GM12878 (cell line): Measurements from ENCODE around the gene IER3. TPM values are rescaled to one million over a fixed set of nuclear protein-coding genes. Genes with fewer than 3 reads are reported as not detected.

ENCODE experiments used
- ATAC-seq: fragments of 200-7000 bp; cut with Tn5 transposase; 3 replicates; pipeline ENCODE4 v1.9.1; 2020; ENCODE audit warnings: mild to moderate bottlenecking, moderate library complexity
- BruUV-seq: library from RNA; stranded (reverse); fragments of 400-500 nt; replicated peaks from 2 replicates; lab custom pipeline; 2021; lab: Mats Ljungman, UMichigan
- CTCF ChIA-PET: fragments of 300-600 bp; sonication (Branson Sonifier 250); formaldehyde crosslinking; extraction: SDS; loops from one replicate; lab custom pipeline; 2021; ENCODE audit warnings: inconsistent platforms; lab: Yijun Ruan, JAX
- POLR2A ChIA-PET: fragments of 350-600 bp; formaldehyde crosslinking; extraction: SDS; loops from one replicate; lab custom pipeline; 2021; ENCODE audit warnings: inconsistent platforms; lab: Charles Lee
- RAD21 ChIA-PET: fragments of 300-600 bp; sonication (Branson Sonifier 250); formaldehyde crosslinking; loops from one replicate; lab custom pipeline; 2023; ENCODE audit warnings: antibody characterized with exemption; ENCODE audit not compliant: unreplicated experiment; lab: Charles Lee
- SMC1A ChIA-PET: fragments of 300-600 bp; sonication (Branson Sonifier 250); formaldehyde crosslinking; loops from one replicate; lab custom pipeline; 2023; ENCODE audit not compliant: unreplicated experiment, uncharacterized antibody; lab: Charles Lee
- DNase-seq: peaks from one replicate; pipeline ENCODE4 v3.0.0-alpha.2; 2011; ENCODE audit warnings: low read depth, low spot score
- FAIRE-seq: peaks from 3 replicates; lab custom pipeline; 2011; peaks lifted over from hg19 to GRCh38; lab: Jason Lieb, UNC
- H2AFZ ChIP-seq: 2 replicates; pipeline ENCODE4 v1.6.0; 2011; ENCODE audit warnings: low read depth, low read length, control low read depth; ENCODE audit not compliant: control insufficient read depth
- H3K27ac ChIP-seq: 2 replicates; pipeline ENCODE4 v1.5.1; 2011; ENCODE audit warnings: control low read depth; ENCODE audit not compliant: control insufficient read depth, insufficient read depth
- H3K27me3 ChIP-seq, 2 experiments: replicated peaks in 1 of 2; 2 replicates each; pipeline versions ENCODE4 v1.6.0 to v1.6.1; 2011; ENCODE audit warnings: low read length in 1 of 2; ENCODE audit not compliant: control insufficient read depth in 2 of 2, insufficient read depth in 2 of 2
- H3K36me3 ChIP-seq, 2 experiments: 2 replicates each; pipeline ENCODE4 v1.5.1; 2011; ENCODE audit warnings: low read length in 1 of 2; ENCODE audit not compliant: control insufficient read depth in 2 of 2, insufficient read depth in 2 of 2
- H3K4me1 ChIP-seq: 2 replicates; pipeline ENCODE4 v1.6.1; 2011; ENCODE audit warnings: mild to moderate bottlenecking, low read length, moderate library complexity, mixed read lengths; ENCODE audit not compliant: control insufficient read depth, insufficient read depth
- H3K4me2 ChIP-seq: 2 replicates; pipeline ENCODE4 v1.6.0; 2011; ENCODE audit warnings: control low read depth; ENCODE audit not compliant: control insufficient read depth, insufficient read depth
- H3K4me3 ChIP-seq: fragments of 200-600 bp; sonication (generic); 2 replicates; pipeline ENCODE4 v1.5.1; 2016
- H3K79me2 ChIP-seq: 2 replicates; pipeline ENCODE4 v1.6.0; 2011; ENCODE audit warnings: low read length; ENCODE audit not compliant: control insufficient read depth, insufficient read depth
- H3K9ac ChIP-seq: 2 replicates; pipeline ENCODE4 v1.8.0; 2011; ENCODE audit warnings: low read length, control low read depth, mixed read lengths; ENCODE audit not compliant: control insufficient read depth, insufficient read depth
- H3K9me3 ChIP-seq: replicated peaks from 3 replicates; pipeline ENCODE4 v1.5.1; 2011; ENCODE audit warnings: mild to moderate bottlenecking, low read length; ENCODE audit not compliant: control insufficient read depth, insufficient read depth
- H4K20me1 ChIP-seq: 2 replicates; pipeline ENCODE4 v1.6.0; 2011; ENCODE audit not compliant: control insufficient read depth, insufficient read depth
- ATF7 ChIP-seq: fragments of 450-650 bp; IDR thresholded peaks from 2 replicates; pipeline ENCODE4 v1.6.1; 2016; ENCODE audit warnings: low read depth, mild to moderate bottlenecking
- BRCA1 ChIP-seq: IDR thresholded peaks from 2 replicates; pipeline ENCODE4 v1.6.1; 2011; ENCODE audit warnings: low read depth, low read length, improper control_type of control experiment
- CREM ChIP-seq: IDR thresholded peaks from 2 replicates; pipeline ENCODE4 v1.6.1; 2014; ENCODE audit warnings: antibody characterized with exemption, low read depth
- DPF2 ChIP-seq: fragments of 450-650 bp; IDR thresholded peaks from 2 replicates; pipeline ENCODE4 v1.6.1; 2017; ENCODE audit warnings: mild to moderate bottlenecking
- EP300 ChIP-seq, 2 experiments: fragments of 150-350 bp in 1 of 2; IDR thresholded peaks; 2 replicates each; pipeline ENCODE4 v1.6.1; 2011 to 2012; ENCODE audit warnings: low read depth in 2 of 2, low read length in 2 of 2, borderline replicate concordance in 1 of 2, improper control_type of control experiment in 1 of 2, inconsistent platforms in 1 of 2; ENCODE audit not compliant: control insufficient read depth in 1 of 2
- GATAD2B ChIP-seq: fragments of 450-650 bp; conservative IDR thresholded peaks from 2 replicates; pipeline ENCODE4 v1.6.1; 2017; ENCODE audit warnings: low read depth, mild to moderate bottlenecking, moderate library complexity
- IKZF1 ChIP-seq: fragments of 450-650 bp; conservative IDR thresholded peaks from 2 replicates; pipeline ENCODE4 v1.6.1; 2017; ENCODE audit warnings: antibody characterized with exemption, mild to moderate bottlenecking
- JUNB ChIP-seq: IDR thresholded peaks from 2 replicates; pipeline ENCODE4 v1.6.1; 2016; ENCODE audit warnings: antibody characterized with exemption, mild to moderate bottlenecking
- NFYB ChIP-seq: IDR thresholded peaks from 2 replicates; pipeline ENCODE4 v1.6.1; 2011; ENCODE audit warnings: low read depth, mild to moderate bottlenecking, low read length, improper control_type of control experiment, moderate library complexity; ENCODE audit not compliant: insufficient read depth
- POLR2A ChIP-seq: IDR thresholded peaks from 2 replicates; pipeline ENCODE4 v1.6.1; 2011; ENCODE audit warnings: low read depth, mild to moderate bottlenecking, low read length
- RUNX3 ChIP-seq: IDR thresholded peaks from 2 replicates; pipeline ENCODE4 v1.6.1; 2012; ENCODE audit warnings: low read length, inconsistent platforms
- SIN3A ChIP-seq: IDR thresholded peaks from 2 replicates; pipeline ENCODE4 v1.6.1; 2012; ENCODE audit warnings: low read depth, low read length, improper control_type of control experiment
- SPI1 ChIP-seq: IDR thresholded peaks from 2 replicates; pipeline ENCODE4 v1.6.1; 2011; ENCODE audit warnings: low read depth, mild to moderate bottlenecking, low read length, moderate library complexity, borderline replicate concordance; ENCODE audit not compliant: insufficient read depth
- ZNF24 ChIP-seq: fragments of 450-650 bp; IDR thresholded peaks from 2 replicates; pipeline ENCODE4 v1.6.1; 2017; ENCODE audit warnings: antibody characterized with exemption, mild to moderate bottlenecking
- WGBS: methylation state at CpG from one replicate; pipeline ENCODE4 v1.1.6; 2016; ENCODE audit warnings: low lambda C conversion rate; ENCODE audit not compliant: insufficient replicate concordance, insufficient coverage; ENCODE audit errors: missing lambda C conversion rate; 5-methylcytosine and 5-hydroxymethylcytosine counted together
- in situ Hi-C: fragments of 300-500 bp; cut with MboI; formaldehyde crosslinking; loops from 9 replicates; pipeline ENCODE4 v1.14.3; 2018; ENCODE audit warnings: mixed read lengths
- intact Hi-C: fragments of 100-400 bp; cut with micrococcal nuclease; formaldehyde crosslinking; loops from one replicate; pipeline ENCODE4 v1.14.2; 2022; ENCODE audit not compliant: unreplicated experiment
- polyA plus RNA-seq, 11 experiments: library from polyadenylated mRNA; depleted of rRNA in 4 of 11; unstranded in 6 of 11; stranded (reverse) in 5 of 11; fragments of >200 nt; fragmentation: Nextera tagmentation in 4 of 11; fragmentation: Illumina TruSeq in 1 of 11; extraction: Ambion mirVana in 4 of 11; extraction: Trizol in 1 of 11; gene quantifications; 1 replicate in 1 of 11; 2 replicates in 10 of 11; pipeline versions ENCODE4 v1.2.1 to v1.2.3, GENCODE V29; 2011 to 2016; ENCODE audit warnings: inconsistent platforms in 2 of 11, missing spikeins in 2 of 11, low read depth in 1 of 11
- total RNA-seq, 4 experiments: library from RNA; depleted of rRNA in 3 of 4; stranded (reverse); fragments of >200 nt in 3 of 4; fragmentation: Illumina TruSeq in 1 of 4; extraction: Trizol in 1 of 4; gene quantifications; 2 replicates each; pipeline versions ENCODE4 v1.2.1 to v1.2.3, GENCODE V29; 2013 to 2021
- TF ChIP-seq, protein P1 (sequence below): IDR thresholded peaks from 2 replicates; pipeline ENCODE4 v1.6.1; 2012; ENCODE audit warnings: low read length, inconsistent platforms
- TF ChIP-seq, protein P2 (sequence below): fragments of 450-650 bp; conservative IDR thresholded peaks from 2 replicates; pipeline ENCODE4 v1.6.1; 2017; ENCODE audit warnings: mild to moderate bottlenecking, moderate library complexity
- TF ChIP-seq, protein P3 (sequence below): fragments of 450-650 bp; IDR thresholded peaks from 2 replicates; pipeline ENCODE4 v1.6.1; 2018; ENCODE audit warnings: mild to moderate bottlenecking, low read depth, moderate library complexity; ENCODE audit not compliant: partially characterized antibody

IER3 gene
- total and polyA plus RNA-seq, 10 of the 15 experiments (the other 5 are each of a cell fraction or from before 2014, with no cell fraction given): 1.9 to 100 (median 32.3) TPM

DNA sequence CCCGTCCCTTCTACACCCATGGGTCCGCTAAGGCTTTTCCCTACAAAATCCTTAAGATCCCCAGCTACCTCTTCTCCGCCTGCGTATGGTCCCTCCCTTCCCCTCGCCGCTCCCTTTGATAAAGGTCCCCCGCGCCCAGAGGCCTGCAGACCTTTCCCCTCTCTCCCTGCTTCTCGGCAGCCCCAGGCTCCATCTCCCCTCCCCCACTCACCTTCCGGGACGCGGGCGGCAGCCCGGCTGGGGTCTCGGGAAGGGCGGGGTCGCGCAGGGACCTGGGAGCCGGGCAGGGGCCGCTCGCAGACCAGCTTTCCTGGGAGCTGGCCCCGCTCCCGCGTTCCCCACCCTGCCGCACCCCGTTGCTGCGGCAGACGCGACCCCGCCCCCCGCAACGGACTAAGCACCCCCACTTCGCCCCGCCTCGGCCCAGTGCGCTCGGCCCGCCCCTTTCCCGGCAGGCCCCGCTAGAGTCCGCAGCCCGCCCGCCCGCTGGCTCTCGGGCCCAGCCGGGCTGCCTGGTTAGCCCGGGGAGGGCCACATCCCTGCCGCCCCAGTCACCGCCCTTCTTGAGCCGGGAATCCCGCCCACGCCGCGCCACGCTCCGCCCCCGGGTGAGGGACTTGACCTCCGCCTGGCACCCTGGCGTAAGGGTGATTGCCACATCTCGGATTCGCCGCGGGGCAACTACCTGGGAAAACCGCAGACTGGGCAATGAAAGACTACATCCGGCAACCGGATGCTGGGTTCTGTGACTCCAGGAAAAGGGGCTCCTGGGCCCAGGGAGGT lies 1.8 kb downstream of the IER3 start, which contains the start of gene FLOT1:
FLOT1 (minus strand) TSS at position 372 of the 783 bp plus-strand sequence. CDS start 498 bp downstream, outside the sequence.
- Histone ChIP-seq H3K4me2 (peak within 1 kb of the TSS; percentile 94), H2AFZ (peak within 1 kb of the TSS; percentile 41), H3K4me1 (peaks cover 23% of the 10 kb centered on the region), H3K79me2 (peaks cover 37% of the 10 kb centered on the region), H3K27ac (peak within 1 kb of the TSS; percentile 72), H3K4me3 (peak within 1 kb of the TSS; percentile 95), H3K9me3 (peaks cover 5% of the 10 kb centered on the region; the same call in 2 of the 3 replicates), H3K27me3 (no peaks in the 10 kb centered on the region), H4K20me1 (no peaks in the 10 kb centered on the region), H3K9ac (peak within 1 kb of the TSS; percentile 82), H3K36me3 (peaks cover 6 to 12% of the 10 kb centered on the region in 2 experiments)
- RAD21 ChIA-PET: interaction anchor here (0.6 to 3.7 kb wide), 14 partner anchors 10 to 134 kb away, joined by 3 to 22 read pairs (median 4); partner anchors contain the start of gene MDC1
- DNase-seq (peak; percentile 80), ATAC-seq (peak; percentile 80), FAIRE-seq (no peak)
- in situ Hi-C loops (no loop called here), intact Hi-C loops (loop anchor here (2.0 kb wide), 1 partner anchor 68 kb away; no protein-coding TSS in a partner anchor)
- POLR2A ChIA-PET: interaction anchor here (0.7 to 9.4 kb wide), 12 partner anchors 15 to 171 kb away, joined by 3 to 89 read pairs (median 4); partner anchors contain the start of genes MDC1 and VARS2
- CTCF ChIA-PET: interaction anchor here (0.8 to 2.1 kb wide), 10 partner anchors 11 to 201 kb away, joined by 3 to 8 read pairs (median 4); partner anchors contain the start of gene VARS2
- under 1% methylated on average over 40 of the region's 66 CpGs for WGBS
- SMC1A ChIA-PET: interaction anchor here (1.0 to 10.0 kb wide), 4 partner anchors 11 to 80 kb away, joined by 3 to 122 read pairs (median 12); no protein-coding TSS in a partner anchor
- BruUV-seq: no TSS peak
- TF ChIP-seq RUNX3 (peak; percentile 90), BRCA1 (no peak), POLR2A (peak; percentile 83), ATF7 (no peak; the same call in 1 of the 2 replicates), GATAD2B (peak; percentile 80), DPF2 (peak; percentile 77; the same call in 1 of the 2 replicates), SPI1 (no peak), EP300 (IDR thresholded peaks at IDR 0.05; ENCODE audit: borderline replicate concordance in 1 of 2, control insufficient read depth in 1 of 2, low read depth in 2 of 2, low read length in 2 of 2) (peak in 1 of 2 experiments; percentile 12; a peak in 1 of 4 replicates), NFYB (no peak), JUNB (no peak), IKZF1 (peak; percentile 96), SIN3A (no peak), ZNF24 (no peak), CREM (0 out of 2 replicates have a peak, but pooled peaks have one; percentile 17)
- TF ChIP-seq, protein P1, sequence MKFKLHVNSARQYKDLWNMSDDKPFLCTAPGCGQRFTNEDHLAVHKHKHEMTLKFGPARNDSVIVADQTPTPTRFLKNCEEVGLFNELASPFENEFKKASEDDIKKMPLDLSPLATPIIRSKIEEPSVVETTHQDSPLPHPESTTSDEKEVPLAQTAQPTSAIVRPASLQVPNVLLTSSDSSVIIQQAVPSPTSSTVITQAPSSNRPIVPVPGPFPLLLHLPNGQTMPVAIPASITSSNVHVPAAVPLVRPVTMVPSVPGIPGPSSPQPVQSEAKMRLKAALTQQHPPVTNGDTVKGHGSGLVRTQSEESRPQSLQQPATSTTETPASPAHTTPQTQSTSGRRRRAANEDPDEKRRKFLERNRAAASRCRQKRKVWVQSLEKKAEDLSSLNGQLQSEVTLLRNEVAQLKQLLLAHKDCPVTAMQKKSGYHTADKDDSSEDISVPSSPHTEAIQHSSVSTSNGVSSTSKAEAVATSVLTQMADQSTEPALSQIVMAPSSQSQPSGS: no peak
- TF ChIP-seq, protein P2, sequence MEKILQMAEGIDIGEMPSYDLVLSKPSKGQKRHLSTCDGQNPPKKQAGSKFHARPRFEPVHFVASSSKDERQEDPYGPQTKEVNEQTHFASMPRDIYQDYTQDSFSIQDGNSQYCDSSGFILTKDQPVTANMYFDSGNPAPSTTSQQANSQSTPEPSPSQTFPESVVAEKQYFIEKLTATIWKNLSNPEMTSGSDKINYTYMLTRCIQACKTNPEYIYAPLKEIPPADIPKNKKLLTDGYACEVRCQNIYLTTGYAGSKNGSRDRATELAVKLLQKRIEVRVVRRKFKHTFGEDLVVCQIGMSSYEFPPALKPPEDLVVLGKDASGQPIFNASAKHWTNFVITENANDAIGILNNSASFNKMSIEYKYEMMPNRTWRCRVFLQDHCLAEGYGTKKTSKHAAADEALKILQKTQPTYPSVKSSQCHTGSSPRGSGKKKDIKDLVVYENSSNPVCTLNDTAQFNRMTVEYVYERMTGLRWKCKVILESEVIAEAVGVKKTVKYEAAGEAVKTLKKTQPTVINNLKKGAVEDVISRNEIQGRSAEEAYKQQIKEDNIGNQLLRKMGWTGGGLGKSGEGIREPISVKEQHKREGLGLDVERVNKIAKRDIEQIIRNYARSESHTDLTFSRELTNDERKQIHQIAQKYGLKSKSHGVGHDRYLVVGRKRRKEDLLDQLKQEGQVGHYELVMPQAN: peak; percentile 62
- TF ChIP-seq, protein P3, sequence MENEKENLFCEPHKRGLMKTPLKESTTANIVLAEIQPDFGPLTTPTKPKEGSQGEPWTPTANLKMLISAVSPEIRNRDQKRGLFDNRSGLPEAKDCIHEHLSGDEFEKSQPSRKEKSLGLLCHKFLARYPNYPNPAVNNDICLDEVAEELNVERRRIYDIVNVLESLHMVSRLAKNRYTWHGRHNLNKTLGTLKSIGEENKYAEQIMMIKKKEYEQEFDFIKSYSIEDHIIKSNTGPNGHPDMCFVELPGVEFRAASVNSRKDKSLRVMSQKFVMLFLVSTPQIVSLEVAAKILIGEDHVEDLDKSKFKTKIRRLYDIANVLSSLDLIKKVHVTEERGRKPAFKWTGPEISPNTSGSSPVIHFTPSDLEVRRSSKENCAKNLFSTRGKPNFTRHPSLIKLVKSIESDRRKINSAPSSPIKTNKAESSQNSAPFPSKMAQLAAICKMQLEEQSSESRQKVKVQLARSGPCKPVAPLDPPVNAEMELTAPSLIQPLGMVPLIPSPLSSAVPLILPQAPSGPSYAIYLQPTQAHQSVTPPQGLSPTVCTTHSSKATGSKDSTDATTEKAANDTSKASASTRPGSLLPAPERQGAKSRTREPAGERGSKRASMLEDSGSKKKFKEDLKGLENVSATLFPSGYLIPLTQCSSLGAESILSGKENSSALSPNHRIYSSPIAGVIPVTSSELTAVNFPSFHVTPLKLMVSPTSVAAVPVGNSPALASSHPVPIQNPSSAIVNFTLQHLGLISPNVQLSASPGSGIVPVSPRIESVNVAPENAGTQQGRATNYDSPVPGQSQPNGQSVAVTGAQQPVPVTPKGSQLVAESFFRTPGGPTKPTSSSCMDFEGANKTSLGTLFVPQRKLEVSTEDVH: no peak
